ENCODE results near the gene FLNB. TPM values are rescaled to one million over a fixed set of nuclear protein-coding genes. Genes with fewer than 3 reads are reported as not detected.

Gene FLNB
- total and polyA plus RNA-seq, 2 of the 8 experiments (the other 6 are each of a cell fraction or from before 2014, with no cell fraction given): 72.3 to 118 TPM

DNA sequence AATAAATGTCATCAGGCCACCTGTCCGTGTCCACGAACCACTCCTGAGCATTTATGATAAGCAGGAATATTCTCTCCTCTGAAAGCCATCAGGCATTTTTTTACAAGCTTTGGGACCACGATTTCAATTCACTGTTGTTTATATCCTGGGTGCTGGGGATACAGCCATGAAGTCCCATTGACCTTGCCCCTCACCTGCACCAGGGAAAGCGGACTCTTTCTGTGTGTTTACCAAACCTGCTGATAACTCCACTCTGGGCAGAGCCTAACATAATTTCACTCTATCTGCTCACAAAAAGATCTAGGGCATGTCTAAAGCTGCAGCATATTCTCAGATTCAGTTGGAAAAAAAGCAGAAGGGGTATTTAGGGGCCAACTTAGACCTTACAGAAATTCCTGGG lies 197.8 kb downstream of the FLNB start:
- Histone ChIP-seq H2BK15ac (ENCODE audit: low read length) (no peak overlapping the region), H3K79me2 (ENCODE audit: control insufficient read depth in 1 of 2, insufficient read depth in 2 of 2, low read length in 2 of 2) (no peaks in the 10 kb centered on the region), H3K23me2 (ENCODE audit: low read depth, low read length) (no peaks in the 10 kb centered on the region), H3K27ac (ENCODE audit: low read depth, low read length) (no peak overlapping the region), H3K9me3 (ENCODE audit: insufficient read depth in 2 of 2, low read depth in 1 of 2, low read length in 1 of 2) (no peaks in the 10 kb centered on the region), H2BK120ac (replicated peaks; ENCODE audit: low read depth, low read length) (no peak overlapping the region), H4K91ac (replicated peaks; ENCODE audit: insufficient read length, low read length) (no peak overlapping the region), H2BK5ac (ENCODE audit: low read depth, low read length) (no peak overlapping the region), H3K36me3 (ENCODE audit: control insufficient read depth in 2 of 4, insufficient read depth in 4 of 4, low read length in 3 of 4) (no peaks in the 10 kb centered on the region), H3K79me1 (ENCODE audit: low read depth, low read length) (no peaks in the 10 kb centered on the region), H3K18ac (ENCODE audit: extremely low read depth, low read length) (no peak overlapping the region), H3K4me2 (ENCODE audit: insufficient read depth in 1 of 2, low read depth in 2 of 2, low read length in 2 of 2) (no peak overlapping the region), H2AK5ac (ENCODE audit: low read depth, low read length) (no peak overlapping the region), H3K4me1 (replicated peaks in 1 of 4; ENCODE audit: control insufficient read depth in 3 of 4, insufficient read depth in 4 of 4, low read length in 3 of 4) (no peaks in the 10 kb centered on the region), H3K56ac (replicated peaks; ENCODE audit: insufficient read length, low read depth, low read length) (no peak overlapping the region), H4K5ac (ENCODE audit: insufficient read length, low read depth, low read length) (no peak overlapping the region), H2AFZ (ENCODE audit: low read length) (no peak overlapping the region), H4K8ac (ENCODE audit: extremely low read depth, insufficient read depth, low read length) (no peak overlapping the region), H3K23ac (ENCODE audit: insufficient read length) (no peak overlapping the region), H3K14ac (ENCODE audit: insufficient read length) (no peak overlapping the region), H3K4me3 (ENCODE audit: extremely low read depth in 1 of 4, insufficient read depth in 2 of 4, low read depth in 3 of 4, low read length in 4 of 4) (no peak overlapping the region), H2BK20ac (ENCODE audit: low read length) (no peak overlapping the region), H4K20me1 (replicated peaks in 1 of 2; ENCODE audit: control insufficient read depth in 1 of 2, insufficient read depth in 2 of 2, low read length in 2 of 2) (no peaks in the 10 kb centered on the region), H3K9ac (replicated peaks in 1 of 4; ENCODE audit: extremely low read depth in 1 of 4, low read depth in 3 of 4, low read length in 3 of 4) (no peak overlapping the region), H2BK12ac (ENCODE audit: low read depth, low read length) (no peak overlapping the region), H3K27me3 (replicated peaks in 1 of 4; ENCODE audit: control insufficient read depth in 3 of 4, extremely low read depth in 1 of 4, insufficient read depth in 3 of 4, low read length in 3 of 4) (peaks cover 0 to 3% (median 0%) of the 10 kb centered on the region in 4 experiments; a peak in 1 of 7 replicates), H3K4ac (replicated peaks; ENCODE audit: insufficient read length, low read depth, low read length) (no peak overlapping the region)
- 91% methylated on average over 4 of the region's 4 CpGs; no CpG with 5 or more reads in 1 of the 2 experiments for WGBS, 2 experiments (ENCODE audit: extremely low coverage in 1 of 2, insufficient coverage in 1 of 2, insufficient read length in 1 of 2, insufficient replicate concordance in 2 of 2, low coverage in 1 of 2, low lambda C conversion rate in 2 of 2, missing lambda C conversion rate in 1 of 2)
- ChIA-PET CTCF (ENCODE audit: partially characterized antibody) (interaction anchor here (0.6 to 3.1 kb wide), 4 partner anchors 11 to 244 kb away, joined by 3 to 19 read pairs (median 6); no protein-coding TSS in a partner anchor), POLR2A (ENCODE audit: partially characterized antibody) (no interaction called here)
- DNase-seq (ENCODE audit: low read depth in 1 of 2, low spot score in 2 of 2): no peak
- FAIRE-seq: no peak
- TF ChIP-seq TAF1 (IDR thresholded peaks at IDR 0.05; ENCODE audit: low read depth, low read length) (no peak), FOSL1 (IDR thresholded peaks at IDR 0.05; ENCODE audit: insufficient read depth, low read depth, low read length) (no peak), HDAC6 (IDR thresholded peaks at IDR 0.05; ENCODE audit: low read depth, low read length) (no peak), SP1 (IDR thresholded peaks at IDR 0.05; ENCODE audit: low read depth, low read length) (no peak), BRCA1 (IDR thresholded peaks at IDR 0.05; ENCODE audit: low read depth, low read length) (no peak), POU5F1 (IDR thresholded peaks at IDR 0.05; ENCODE audit: low read depth, low read length) (no peak), SIN3A (conservative IDR thresholded peaks at IDR 0.05 in 1 of 2, IDR thresholded peaks at IDR 0.05 in 1 of 2; ENCODE audit: low read depth in 1 of 2, low read length in 2 of 2) (no peak), RNF2 (IDR thresholded peaks at IDR 0.05; ENCODE audit: borderline replicate concordance, low read depth, low read length, missing control alignments, poor library complexity, severe bottlenecking) (no peak), YY1 (IDR thresholded peaks at IDR 0.05; ENCODE audit: low read depth, low read length) (no peak), RBBP5 (IDR thresholded peaks at IDR 0.05; ENCODE audit: borderline replicate concordance, low read depth, low read length) (no peak)
- TF ChIP-seq, protein P1, sequence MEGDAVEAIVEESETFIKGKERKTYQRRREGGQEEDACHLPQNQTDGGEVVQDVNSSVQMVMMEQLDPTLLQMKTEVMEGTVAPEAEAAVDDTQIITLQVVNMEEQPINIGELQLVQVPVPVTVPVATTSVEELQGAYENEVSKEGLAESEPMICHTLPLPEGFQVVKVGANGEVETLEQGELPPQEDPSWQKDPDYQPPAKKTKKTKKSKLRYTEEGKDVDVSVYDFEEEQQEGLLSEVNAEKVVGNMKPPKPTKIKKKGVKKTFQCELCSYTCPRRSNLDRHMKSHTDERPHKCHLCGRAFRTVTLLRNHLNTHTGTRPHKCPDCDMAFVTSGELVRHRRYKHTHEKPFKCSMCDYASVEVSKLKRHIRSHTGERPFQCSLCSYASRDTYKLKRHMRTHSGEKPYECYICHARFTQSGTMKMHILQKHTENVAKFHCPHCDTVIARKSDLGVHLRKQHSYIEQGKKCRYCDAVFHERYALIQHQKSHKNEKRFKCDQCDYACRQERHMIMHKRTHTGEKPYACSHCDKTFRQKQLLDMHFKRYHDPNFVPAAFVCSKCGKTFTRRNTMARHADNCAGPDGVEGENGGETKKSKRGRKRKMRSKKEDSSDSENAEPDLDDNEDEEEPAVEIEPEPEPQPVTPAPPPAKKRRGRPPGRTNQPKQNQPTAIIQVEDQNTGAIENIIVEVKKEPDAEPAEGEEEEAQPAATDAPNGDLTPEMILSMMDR (IDR thresholded peaks at IDR 0.05; ENCODE audit: control extremely low read depth in 1 of 3, insufficient read depth in 1 of 3, low read depth in 1 of 3, low read length in 3 of 3): no peak
